Kidney glomerular epithelial cell (primary cell): Measurements from ENCODE around the gene GMFB.

ENCODE experiments used
- DNase-seq: peaks from one replicate; lab custom pipeline; 2025; lab: John Stamatoyannopoulos, UW

Gene GMFB

GRCh38 chr14:54425537-54426274, 63.1 kb downstream of the GMFB start:
- no peak for DNase-seq

- no peak for DNase-seq
Measured at GRCh38 chr14:54425068-54425467, 63.7 kb downstream of the GMFB start.
